Stimulated activated naive CD4-positive, alpha-beta T cell (primary cell): ENCODE measurements around the gene EXD2.

Experiments used
- DNase-seq, 6 experiments: peaks; one replicate each; lab custom pipeline; 2025; lab: John Stamatoyannopoulos, UW

The EXD2 gene

DNA sequence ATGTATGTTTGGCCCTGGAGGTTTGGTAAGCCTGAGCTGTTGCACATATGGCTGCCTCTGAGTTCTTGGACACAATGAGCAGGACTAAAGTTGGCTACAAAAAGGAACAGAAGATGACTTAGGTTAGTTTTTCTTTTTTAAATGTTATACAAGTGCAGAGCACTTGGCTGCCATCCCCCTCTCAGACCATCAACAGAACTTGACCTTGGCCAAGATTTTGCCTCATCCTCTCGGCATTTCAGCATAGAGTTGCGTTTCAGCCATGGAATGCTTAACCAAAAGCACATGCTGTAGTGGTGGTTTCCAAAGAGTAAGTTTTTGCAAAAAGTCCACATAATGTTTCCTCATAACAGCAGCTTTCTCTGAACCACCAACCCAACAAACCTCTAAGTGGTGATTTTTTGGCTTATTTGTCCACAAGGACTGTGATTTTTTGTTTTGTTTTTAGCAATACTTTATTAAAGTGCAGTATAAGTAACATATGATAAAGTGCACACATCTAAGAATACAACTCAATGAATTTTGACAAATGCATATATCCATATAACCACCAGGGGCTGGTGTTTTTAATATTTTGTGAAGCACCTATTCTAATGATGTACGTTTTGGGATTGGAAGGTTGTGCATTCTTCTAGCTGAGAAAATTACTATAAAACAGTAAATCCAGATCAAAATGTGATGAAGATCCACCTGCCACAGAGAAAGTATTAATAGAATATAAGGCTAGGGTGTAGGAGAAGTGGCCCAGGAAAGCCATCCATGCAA lies 56.6 kb downstream of the EXD2 start:
- no peak for DNase-seq

DNA sequence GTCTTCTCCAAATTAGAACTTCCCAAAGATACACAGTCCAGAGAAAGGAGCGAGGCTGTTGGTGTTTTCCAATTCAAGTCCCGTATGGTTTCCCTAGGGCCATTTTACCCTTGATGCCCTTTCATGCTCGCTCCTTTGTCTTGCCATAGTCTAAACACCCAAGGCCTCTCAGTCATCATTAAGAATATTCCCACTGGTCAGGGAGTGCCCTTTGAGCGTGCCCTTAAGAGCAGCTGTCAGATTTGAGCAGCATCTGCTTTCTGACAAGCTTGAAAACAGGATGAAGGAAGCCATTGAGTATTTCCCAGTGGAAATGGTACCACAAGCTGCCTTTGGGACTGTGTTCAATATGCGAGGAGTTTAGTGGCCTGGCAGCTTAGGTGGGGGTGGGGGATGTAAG lies 58.3 kb downstream of the EXD2 start:
- no peak for DNase-seq

DNA sequence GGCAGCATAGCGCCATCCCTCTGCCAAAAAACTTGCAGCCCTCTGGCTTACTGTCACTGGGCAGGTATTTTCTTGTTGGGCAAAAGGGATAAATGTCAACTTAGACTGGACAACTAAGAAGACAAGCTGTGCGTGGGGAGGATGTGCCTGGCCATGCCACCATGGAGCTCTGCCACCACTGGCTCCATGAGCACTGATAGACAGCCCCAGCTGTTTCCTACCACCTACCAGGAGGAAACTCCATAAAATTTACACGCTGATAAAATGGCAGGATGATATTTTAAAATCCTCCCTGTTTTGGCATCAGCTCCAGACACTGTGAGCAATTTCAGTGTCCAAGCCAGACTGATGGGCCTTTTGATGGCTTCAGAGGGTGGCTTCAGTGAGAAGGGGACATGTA lies 61.6 kb downstream of the EXD2 start:
- DNase-seq, result no peak

DNA sequence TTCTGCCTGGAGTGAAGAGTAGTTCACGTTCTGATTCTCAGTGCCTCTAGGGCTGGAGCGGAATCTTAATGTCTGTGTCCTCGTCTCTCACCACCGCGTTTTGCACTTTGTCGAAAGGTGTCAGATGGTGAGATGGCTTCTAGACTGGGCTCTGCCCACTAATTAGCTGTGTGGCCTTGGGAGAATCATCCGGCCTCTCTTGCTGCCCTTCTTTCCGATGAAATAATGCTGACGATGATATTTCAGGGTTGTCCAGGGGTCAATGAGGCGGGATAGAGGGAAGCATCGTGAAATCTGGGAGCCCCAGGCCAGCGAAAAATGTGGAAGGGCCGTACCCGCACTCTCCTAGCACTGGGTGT lies 67.8 kb downstream of the EXD2 start:
- DNase-seq, result no peak

DNA sequence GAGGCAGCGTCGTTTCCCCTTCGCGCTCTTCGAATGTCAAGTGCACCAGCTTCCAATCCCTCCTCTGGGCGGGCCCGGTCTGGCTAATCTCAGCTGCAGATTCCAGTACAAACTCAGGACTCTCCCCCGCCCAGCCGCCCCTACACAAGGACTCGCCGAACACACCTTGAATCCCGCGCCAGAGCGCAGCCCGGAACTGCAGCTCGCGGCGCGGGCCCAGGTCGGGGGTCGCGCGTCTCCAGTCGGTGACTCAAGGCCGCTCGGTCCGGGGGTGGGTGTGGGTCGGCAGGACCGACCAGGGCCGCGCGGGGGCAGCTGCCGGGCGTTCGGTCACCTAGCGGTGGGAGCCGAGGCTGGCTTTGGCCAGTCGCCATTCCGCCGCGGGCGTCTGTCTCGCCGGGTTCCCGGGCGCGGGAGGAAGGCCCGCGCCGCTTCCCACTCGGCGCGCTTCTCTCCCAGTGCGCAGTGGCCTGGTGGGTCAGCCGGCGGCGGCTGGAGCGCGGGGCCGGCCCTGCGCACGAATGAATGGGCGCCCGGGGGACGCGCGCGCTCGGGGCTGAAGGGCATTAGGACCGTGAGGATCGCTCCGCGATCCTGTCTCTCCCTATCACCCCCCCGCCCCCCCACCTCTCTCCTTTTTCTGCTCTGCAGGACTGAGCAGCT lies 68.4 kb downstream of the EXD2 start, which contains the start of gene GALNT16:
Gene GALNT16 (plus strand): TSS at position 632 of the 663 bp plus-strand sequence. CDS start 133 bp downstream, outside the sequence.
- no peak for DNase-seq

DNA sequence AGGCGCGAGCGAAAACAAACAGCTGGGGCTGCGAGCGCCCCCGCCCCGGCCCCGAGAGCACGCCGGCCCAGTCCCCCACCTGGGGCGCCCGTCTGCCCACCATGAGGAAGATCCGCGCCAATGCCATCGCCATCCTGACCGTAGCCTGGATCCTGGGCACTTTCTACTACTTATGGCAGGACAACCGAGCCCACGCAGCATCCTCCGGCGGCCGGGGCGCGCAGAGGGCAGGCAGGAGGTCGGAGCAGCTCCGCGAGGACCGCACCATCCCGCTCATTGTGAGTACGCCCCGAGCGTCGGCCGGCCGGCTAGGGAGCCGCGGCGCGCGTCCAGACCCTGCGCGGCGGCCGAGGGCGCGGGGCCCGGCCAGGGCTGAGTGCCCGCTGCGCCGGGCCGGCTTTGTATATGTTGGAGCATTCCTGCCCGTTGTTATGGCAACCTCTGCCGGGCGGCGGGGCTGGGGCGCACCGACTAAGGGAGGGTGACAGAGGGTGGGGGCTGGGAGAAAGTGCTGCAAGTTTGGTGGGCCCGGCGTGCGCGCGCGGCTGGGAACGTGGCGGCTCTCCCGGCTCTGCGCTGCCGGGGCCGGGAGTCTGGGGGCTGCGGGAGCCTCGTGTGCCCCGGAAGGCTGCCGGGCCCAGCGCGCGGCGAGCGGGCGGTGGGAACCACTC lies 69.0 kb downstream of the EXD2 start:
- DNase-seq, result no peak

DNA sequence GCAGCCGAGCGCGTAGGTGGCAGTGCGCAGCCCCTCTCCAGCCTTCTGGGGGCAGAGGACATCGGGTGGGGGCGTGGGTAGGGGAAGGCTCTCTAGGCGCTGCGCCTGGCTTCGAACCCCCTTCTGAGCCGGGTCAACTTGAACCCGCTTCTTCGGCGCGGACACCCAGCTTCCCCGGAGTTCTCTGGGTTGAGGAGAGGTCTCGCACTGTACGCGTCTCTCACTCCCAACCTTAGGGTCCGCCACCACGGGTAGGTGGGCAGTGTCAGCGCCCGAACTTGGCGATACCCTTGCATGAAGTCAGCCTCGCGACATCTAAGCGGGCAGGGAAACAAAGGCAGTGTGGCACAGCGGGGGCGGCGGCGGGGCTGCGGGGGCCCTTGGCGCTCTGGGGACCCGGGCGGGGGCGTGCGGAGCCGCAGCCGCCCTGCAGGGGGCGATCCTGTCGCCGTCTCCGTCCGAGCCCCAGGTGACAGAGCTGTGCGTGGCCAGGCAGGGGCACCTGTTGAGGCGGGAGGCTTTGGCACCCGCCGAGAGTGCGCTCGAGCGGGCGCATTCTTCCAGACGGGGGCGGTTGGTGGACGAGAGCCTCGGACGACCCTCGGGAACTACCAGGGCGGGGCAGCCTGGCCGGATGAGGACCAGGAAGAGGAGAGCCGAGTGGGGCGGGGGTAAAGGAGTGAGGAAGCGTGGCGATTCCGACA lies 69.7 kb downstream of the EXD2 start:
- DNase-seq, result peak in 1 of 6 experiments; percentile 2

DNA sequence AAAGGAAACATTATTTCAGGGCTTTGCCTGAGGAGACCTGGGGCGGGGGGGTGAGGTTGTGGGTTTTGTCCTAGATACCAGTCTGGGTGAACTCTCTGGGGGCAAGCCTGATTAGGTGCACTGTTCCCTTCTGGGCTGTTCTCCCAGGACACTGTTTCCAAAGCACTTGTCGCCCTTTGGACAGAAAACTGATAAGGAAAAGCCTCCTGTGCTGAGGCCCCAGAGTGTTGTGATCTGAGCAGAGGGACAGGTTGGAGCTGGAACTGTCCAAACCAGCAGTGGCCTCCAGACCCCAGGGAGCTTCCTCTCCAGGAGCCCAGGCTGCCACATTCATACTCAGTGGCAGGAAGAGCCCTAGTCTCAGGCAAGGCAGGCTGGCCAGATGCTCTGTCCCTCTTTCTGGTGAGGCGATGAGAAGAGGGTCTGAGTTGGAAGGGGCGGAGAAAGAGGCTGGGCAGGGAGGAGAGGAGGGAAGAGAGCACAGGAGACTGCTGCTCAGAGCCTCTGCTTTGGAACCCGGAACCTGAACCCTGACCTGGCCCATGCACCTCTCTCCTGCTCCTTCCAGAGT lies 70.5 kb downstream of the EXD2 start:
- no peak for DNase-seq

DNA sequence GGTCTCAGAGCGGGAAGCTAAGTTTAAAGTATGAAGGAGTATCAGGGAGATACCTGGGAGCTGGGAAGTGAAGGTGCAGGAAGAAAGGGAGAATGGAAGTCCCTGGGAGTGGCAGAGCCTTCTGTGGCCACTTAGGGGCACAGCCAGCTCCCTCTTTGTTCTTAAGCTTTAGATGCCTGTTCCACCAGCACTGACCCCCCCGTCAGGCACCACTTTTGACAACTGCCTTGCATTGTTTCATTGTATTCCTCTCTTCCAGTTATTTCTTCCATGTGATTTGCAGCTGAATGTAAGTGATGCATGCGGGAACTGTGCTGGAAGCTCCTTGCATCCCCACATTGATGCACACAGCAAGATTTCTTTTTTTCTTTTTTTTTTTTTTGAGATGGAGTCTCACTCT lies 71.2 kb downstream of the EXD2 start:
- no peak for DNase-seq

DNA sequence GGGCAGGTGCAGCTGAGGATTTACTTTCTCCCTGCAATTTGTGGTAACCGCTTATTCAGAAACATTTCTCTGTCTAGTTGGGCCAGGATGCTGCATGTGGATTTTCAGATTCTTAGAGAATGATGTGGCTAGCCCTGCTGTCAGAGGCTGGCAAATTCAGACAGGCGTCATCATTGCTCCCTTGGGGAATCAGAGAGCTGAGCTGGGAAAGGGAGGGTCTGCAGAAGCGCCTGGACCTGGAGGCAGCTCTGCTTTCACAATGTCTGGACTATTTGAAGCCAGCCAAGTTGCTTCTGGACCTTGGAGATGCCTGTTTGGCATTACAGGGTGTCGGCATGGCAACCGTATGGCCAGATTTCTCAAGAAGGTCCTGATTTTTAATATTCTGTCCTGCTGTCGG lies 72.1 kb downstream of the EXD2 start:
- no peak for DNase-seq

DNA sequence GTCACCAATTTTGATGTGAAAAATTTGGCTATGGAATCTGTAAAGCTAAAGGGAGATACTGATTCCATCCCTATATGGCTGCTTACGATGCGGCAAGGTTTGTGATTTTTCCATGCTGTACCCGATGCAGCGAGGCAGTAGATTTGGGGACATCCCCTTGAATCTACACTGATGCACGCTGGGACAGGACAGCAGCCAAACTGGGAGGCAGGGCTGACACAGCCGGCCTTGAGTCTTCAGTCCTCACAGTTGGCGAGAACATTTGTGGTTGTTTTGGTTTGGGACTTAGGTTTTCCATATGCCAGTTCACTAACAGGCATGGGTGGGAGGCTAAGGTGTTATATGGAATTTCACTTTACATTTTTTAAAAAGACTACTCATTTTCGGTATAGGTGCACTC lies 72.5 kb downstream of the EXD2 start:
- DNase-seq, result no peak

DNA sequence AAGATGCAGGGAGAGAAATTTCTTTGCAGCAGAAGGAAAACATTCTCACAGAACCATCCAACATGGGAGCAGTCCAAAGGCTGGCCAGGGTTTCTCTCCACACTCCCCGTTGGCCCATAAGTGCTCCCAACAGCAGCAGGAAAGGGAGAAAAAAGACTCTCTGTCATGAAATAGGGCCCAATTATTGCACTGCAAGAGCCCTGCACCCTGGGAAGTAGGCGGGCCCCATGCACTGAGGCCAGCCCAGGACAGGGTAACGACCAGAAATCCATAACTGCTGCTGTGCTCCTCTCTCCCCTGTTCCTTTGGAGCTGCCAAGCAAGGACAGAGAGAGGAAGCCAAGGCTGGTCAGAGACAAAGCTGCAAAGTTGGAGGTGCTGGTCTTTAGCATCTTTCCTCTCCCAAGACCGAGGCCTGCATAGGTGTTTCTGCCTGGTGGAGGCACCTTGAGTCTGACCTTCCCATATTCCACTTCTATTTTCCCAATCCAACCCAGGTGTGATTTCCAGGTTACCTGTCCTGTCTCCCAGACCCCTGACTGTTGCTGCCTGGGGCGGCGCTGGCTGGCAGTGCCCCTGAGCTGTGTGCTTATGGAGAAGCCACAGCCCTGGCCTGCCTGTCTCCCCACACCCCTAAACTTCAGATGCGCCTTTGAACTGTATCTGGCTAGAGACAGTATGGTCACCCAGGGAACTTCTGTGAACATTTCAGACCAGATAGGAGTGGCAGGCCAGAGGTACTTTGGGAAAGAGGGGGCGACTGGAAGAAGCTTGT lies 75.5 kb downstream of the EXD2 start:
- DNase-seq, result no peak

DNA sequence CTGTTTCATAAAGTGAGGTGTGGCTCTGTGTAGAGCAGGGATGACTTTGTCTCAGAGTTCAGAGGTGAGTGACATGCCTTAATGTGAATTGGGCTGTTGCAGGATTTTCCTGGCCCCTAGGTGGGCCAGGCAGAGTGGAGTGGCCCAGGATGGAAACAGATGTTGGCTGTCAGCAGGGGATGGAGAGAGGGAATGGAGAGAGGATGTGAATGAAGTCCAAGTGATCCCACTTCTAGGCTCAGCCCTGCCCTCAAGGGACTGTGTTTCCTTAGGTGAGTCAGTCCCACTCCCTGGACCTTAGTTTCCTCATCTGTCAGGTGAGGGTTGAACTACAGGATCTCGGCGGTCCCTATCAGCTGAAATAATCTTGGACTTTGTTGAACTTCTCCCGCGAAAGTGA lies 76.2 kb downstream of the EXD2 start:
- DNase-seq, result no peak

DNA sequence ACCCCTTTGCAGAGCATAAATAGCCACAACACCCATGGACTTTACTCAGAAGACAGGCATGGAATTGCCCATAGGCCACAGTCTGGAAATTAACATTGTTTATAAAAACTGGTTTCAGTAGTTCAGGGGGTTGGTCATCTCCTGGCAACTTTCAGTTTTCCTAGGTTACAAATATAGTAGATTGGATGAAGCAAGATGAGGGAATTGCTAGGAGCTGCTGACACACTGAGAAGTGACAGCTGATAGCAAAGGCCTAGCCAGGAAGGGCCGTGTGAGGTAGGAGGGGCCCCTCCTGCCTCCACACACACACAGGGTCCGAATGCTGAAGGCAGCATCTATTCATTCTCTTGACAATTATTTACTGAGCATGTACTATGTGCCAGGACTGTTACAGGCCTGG lies 76.9 kb downstream of the EXD2 start:
- no peak for DNase-seq

DNA sequence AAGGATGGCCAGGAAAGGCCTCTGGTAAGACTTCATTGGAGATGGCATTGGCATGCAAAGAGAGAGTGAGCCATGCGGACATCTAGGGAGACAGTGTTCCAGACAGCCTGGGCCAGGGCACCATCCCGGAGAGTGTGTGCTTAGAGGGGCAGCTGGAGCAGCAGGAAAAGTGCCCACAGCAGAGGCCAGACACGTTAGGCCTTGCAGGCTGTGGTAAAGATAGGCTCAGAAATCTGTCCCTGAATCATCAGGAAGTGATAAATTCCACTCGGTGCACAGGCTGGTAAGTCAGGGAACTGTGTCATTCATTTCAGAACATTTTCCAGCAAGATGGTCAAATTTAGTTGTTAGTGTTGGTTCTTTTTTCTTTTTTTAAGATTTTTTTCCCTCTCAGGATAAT lies 77.5 kb downstream of the EXD2 start:
- DNase-seq, result no peak

DNA sequence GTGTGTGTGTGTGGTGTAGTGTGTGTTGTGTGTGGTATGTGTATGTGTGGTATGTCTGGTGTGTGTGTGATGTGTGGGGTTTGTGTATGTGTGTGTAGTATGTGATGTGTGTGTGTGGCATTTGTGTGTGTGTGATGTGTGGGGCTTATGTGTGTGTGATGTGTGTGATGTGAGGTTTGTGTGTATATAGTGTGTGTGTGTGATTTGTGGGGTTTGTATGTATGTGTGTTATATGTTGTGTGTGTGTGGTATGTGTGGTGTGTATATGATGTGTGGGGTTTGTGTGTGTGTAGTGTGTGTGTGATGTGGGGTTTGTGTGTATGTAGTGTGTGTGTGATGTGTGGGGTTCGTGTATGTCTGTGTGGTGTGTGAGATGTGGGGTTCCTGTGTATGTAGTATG lies 78.1 kb downstream of the EXD2 start:
- no peak for DNase-seq

DNA sequence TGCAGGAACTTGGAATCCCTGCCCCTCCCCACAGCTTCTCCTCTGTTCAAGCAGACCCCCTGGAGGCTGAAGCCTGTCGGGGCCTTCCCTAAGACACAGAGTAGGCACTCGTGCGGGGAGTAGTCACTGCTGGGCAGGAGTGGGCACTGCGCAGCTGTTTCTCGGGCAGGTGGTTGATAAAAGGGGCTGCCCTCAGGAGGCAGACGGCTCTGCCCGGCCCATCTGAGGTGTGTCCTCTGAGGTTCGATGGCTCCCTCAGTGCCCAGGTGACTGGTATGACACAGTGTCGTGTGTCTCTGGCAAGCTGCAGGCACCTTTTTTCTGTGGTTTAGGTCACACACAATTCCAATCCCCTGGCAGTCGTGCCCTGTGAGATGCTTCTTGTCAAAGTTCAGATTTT lies 78.8 kb downstream of the EXD2 start:
- no peak for DNase-seq

DNA sequence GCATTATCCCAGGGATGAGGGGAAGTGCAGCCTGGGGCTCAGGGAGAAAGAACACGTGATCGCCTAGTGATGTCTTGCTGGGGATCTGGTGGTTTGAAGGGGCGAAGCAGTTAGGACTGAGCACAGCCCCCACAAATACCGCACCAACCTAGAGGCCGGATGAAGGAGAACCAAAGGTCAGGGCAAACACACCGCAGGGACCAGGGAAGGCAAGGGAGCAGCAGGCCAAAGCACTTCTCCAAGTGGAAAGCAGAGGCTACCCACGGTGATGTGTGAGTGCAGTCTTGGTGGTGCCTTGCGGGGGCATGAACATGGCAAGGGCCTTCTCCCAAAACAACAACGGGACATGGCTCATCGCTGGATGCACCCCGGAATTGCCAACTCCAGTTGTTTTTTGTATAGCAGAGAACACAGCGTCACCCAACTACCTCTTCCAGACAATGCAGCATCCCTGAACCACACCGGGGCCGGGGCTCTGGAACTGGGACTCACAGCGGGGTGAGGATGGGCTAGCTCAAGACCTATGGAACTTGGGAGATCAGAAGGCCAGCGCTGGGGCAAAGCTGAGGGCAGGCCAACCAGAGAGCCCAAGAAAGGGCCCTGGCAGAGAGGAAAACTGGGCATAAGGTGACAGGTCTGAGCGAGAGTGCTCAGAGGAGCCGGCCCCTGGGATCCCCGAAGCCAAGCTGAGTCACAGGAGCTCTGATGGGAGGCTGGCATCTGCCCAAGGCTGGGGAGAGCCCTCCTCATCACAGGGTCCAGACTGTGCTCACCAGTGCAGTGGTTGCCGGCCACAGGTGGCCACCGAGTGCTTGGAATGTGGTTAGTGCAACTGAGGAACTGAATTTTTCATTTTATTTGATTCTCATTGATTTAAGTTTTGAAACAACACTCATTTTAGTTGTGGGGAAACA lies 79.8 kb downstream of the EXD2 start:
- no peak for DNase-seq

DNA sequence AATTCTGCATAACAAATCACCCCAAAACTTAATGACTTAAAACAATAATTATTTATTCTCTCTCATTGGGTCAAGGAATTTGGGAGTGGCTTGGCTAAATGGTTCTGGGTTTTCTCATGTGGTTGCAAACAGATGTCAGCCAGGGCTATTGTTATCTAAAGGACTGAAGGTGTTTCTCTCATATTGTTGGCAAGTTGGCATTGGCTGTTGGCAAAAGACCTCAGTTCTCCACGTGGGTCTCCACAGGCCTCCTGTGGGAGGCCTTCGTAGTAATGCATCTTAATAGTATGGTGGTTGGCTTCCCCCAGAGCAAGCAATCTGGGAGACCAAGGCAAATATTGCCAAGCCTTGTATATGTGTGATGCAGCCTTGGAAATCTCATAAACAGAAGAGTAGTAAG lies 83.0 kb downstream of the EXD2 start:
- no peak for DNase-seq

DNA sequence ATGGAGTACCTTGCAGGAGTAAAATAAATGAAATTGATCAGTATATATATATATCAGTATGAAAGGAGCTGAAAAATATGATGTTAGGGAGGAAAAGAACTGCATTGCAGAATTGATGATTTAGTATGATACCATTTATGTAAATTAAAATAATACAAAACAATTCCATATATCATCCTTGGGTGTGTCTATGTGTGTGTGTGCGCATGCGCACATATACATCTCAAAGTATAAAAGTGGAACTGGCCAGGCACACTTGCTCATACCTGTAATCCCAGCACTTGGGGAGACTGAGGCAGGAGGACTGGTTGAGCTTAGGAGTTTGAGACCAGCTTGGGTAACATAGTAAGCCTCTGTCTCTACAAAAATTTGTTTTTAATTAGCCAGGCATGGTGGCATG lies 84.0 kb downstream of the EXD2 start:
- DNase-seq, result no peak
